T-helper 22 cell (primary cell): ENCODE results near the gene CD37.
"Not testable (repeated sequence)": the region's sequence is repeated elsewhere in the genome, so short reads cannot be mapped to it uniquely, and the experiment has no call there.

ENCODE experiments used
- DNase-seq: peaks from one replicate; pipeline ENCODE4 v3.0.0-alpha.2; 2020; ENCODE audit warnings: low read depth

CD37 gene

GRCh38 chr19:49328741-49329140 lies 6.5 kb upstream of the CD37 start:
- DNase-seq = no peak

- DNase-seq = not testable (repeated sequence)
Measured at GRCh38 chr19:49331187-49331586, 4.0 kb upstream of the CD37 start.

GRCh38 chr19:49331616-49332055 lies 3.6 kb upstream of the CD37 start:
- peak; percentile 54 for DNase-seq

DNA sequence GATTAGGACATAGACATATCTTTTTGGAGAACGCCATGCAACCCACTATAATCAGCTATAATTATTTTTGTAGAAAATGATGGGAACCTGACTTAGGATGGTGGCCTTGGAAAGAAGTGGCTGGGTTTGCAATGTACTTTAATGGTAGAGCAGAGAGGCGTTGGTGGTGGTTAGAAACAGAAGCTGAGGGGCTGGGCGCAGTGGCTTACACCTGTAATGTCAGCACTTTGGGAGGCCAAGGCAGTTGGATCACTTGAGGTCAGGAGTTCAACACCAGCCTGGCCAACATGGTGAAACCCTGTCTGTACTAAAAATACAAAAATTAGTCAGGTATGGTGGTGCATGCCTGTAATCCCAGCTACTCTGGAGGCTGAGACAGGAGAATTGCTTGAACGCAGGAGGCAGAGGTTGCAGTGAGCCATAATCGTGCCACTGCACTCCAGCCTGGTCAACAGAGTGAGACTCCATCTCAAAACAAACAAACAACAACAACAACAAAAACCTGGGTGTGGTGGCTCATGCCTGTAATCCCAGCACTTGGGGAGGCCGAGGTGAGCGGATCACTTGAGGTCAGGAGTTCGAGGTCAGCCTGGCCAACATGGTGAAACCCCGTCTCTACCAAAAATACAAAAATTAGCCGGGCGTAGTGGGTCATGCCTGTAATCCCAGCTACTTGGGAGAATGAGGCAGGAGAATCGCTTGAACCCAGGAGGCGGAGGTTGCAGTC lies 2.4 kb upstream of the CD37 start:
- DNase-seq = not testable (repeated sequence)

DNA sequence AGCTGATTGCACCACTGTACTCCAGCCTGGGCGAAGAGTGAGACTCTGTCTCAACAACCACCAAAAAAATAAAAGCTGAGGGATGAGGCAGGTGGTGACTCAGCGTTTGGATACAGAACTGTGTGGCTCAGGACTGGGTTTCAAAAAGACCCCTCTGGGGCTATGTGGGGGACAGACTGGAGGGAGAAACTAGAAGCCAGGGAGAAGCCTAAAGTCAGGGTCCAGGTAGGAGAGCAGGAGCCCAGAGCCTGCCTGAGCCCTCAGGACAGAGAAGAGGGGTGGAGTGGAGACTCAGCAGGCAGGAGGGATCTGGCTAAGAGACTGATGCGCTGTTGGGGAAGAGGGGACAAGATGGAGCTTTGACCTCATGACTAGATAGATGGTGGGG lies 1.8 kb upstream of the CD37 start:
- DNase-seq = no peak

GRCh38 chr19:49333811-49334288 lies 1.4 kb upstream of the CD37 start:
- peak; percentile 49 for DNase-seq

DNA sequence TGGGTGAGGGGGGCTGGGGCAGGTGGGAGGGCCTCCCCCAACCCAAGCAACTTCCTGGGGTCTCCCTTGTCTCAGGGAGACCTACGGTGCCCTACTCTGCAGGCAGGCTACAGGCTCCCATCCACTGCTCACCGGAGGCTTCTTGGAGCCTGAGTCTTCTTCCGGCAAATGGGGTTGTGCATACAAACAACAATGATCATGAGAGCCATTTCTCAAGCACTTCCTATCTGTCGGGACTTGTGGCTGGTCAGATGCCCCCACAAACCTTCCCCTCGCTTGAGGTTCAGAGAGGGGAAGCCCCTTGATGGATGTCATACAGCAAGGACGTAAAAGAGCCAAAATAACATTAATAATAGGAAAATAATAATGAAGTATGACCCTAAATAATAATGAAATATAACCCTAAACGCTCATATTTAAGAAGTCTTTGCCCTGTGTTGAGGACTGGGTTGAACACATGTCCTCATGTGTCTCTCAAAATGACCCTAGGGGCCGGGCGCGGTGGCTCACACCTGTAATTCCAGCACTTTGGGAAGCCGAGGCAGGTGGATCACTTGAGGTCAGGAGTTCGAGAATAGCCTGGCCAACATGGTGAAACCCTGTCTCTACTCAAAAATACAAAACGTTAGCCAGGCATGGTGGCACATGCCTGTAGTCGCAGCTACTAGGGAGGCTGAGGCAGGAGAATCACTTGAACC lies 727 bp downstream of the CD37 start:
- no peak for DNase-seq

DNA sequence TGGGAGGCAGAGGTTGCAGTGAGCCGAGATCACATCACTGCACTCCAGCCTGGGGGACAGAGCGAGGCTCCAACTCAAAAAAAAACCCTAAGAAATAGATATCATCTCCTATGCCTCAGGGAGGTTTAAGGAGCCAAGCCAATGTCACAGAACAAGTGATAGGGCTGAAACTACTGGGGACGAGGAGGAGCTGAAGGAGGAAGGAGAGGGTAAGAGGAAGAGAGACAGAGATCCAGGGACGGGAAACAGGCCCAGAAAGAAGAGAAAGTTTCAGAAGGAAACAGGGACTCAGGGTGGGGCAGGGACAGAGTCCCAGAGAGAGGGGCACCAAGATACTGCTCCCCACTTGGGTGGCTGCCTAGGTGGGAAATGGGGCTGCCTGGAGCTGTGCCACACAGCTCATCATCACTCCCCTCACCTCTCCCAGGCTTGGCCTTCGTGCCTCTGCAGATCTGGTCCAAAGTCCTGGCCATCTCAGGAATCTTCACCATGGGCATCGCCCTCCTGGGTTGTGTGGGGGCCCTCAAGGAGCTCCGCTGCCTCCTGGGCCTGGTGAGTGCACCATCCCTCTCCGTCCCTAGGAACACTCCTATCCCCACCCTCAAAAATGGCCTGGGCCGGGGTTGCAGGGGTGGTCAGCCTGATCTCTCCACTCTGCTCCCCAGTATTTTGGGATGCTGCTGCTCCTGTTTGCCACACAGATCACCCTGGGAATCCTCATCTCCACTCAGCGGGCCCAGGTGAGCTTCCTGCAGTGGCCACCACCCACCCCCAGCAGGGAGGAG lies 1.5 kb downstream of the CD37 start:
- DNase-seq = no peak

- DNase-seq = no peak
Measured at GRCh38 chr19:49337267-49338022, 2.2 kb downstream of the CD37 start.

DNA sequence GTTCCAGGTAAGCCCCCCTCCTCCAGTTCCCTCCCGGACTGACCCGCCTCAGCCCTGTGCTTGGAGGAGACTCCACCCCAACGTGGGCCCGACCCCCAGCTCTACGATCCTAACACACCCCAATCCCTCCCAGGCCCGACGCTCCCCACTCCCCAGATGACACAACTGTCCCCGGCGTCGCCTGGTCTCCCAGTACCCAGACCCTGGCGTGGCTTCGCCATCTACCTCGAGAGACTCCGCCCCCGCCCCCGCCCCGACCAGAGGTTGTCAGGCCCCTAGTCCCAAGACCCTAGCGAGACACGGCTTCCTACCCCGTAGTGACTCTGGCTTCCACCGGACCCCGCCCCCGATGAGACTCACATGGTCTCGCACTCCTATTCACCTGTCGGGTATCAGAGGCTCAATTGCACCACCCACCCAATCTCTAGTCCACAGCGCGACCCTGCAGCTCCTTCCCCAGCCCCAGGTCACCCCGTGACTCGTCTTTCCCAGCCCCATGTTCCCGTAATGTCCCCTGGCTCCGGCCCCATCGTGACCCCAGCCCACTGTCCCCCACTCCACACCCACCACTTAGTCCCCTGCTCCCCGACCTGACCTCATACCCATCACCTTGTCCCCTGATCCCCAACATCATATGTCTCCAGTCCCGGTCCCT lies 2.9 kb downstream of the CD37 start:
- DNase-seq = no peak

GRCh38 chr19:49338691-49339300 lies 3.6 kb downstream of the CD37 start:
- no peak for DNase-seq

DNA sequence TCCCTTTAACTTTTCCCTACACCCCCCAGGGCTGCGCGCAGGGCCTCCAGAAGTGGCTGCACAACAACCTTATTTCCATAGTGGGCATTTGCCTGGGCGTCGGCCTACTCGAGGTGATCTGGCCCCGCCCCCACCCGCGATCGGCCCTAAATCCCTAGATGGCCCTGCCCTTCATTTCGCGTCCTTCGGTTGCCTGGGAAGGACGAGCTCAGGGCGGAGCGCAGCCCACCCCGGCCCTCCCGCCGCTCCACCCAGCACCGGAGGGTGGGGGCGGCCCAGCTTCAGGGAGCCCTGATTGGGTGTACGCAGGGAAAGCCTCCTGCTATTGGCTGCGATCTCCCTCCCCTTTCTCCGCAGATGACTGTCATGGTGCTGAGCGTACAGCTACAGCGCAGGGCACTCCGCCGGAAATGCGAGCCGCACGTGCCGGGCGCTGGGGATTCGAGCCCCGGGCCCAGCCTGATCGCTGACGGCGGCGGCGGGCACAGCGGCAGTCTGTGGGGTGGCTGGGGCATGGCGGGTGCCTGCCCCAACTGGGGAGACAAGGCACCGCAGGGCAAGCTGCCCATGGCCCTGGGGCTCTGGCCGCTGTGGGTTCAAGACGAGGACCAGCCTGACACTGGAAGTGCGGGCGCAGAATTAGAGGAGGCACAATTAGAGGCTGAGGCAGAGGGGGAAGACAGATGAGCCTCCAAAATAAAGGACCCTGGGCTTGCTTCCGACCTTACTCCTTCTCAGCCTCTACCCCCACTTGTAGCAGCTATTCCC lies 4.3 kb downstream of the CD37 start:
- no peak for DNase-seq

- DNase-seq = no peak
Measured at GRCh38 chr19:49340069-49340864, 5.1 kb downstream of the CD37 start.

GRCh38 chr19:49340865-49341718 lies 5.9 kb downstream of the CD37 start:
- no peak for DNase-seq

GRCh38 chr19:49342291-49342721 lies 7.1 kb downstream of the CD37 start:
- DNase-seq = no peak

DNA sequence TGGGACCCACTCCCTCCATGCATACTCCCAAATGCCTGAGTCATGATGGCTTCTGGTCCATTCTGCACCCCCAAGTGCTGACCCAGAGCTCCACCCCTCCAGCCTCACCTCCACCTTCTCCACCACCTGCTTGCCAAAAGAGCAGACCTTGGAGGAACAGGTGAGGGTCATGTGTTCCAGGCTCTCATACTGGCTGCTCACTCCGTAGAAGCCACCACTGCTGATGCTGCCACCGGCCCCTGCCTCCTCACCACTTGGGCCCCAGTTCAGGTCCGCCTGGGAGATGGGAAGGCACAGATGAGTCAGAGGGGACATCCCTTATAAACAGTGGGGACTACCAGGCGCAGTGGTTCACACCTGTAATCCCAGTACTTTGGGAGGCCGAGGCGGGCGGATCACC lies 7.9 kb downstream of the CD37 start:
- DNase-seq = no peak

DNA sequence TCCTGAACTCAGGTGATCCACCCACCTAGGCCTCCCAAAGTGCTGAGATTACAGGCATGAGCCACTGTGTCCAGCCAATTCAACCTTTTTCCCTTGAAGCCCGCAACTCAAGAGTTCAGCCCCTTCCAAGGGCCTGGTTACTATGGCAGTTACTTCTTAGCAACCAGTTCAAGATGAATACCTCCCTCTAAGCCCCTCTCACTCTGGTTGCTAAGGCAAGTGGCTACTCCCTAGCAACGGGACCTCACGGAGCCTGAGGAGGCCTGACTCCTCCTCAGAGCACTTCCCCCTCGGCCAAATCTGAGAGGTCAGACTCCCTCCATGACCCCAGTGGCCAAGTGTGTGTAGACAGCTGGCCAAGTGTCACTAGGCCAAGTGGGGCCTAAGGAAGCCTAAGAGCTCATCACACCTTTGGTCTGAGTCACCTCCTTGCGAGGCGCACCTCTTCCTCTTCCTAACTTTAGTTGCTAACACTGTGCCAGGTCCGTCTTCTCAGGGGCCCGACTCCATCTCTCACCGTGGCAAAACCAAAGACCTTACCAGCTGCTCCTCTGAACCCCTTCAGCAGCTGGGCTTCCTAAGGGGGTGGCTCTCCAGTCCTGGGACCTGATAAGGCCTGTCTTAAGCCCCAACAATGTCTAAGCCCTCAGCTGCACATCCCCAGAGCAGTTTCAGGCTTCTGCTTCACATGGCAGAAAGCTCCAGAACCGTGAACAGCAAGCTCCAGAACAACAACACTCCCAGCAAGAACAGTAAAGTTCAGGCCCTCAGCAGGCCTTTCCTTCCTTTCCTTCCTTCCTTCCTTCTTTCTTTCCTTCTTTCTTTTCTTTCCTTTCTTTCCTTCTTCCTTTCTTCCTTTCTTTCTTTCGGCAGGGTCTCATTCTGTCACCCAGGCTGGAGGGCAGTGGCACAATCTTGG lies 9.6 kb downstream of the CD37 start:
- DNase-seq = no peak
